H9 (cell line): ENCODE data around the gene DNASE1L1. TPM values are rescaled to one million over a fixed set of nuclear protein-coding genes. Genes with fewer than 3 reads are reported as not detected.

Experiments
- DNase-seq: peaks from one replicate; pipeline ENCODE4 v3.0.0-alpha.2; 2017
- H2AFZ ChIP-seq: one replicate; pipeline ENCODE4 v1.6.1; 2013; ENCODE audit warnings: mild to moderate bottlenecking, low read length, control low read depth, moderate library complexity
- H2AK5ac ChIP-seq: 2 replicates; pipeline ENCODE4 v1.6.1; 2013; ENCODE audit warnings: low read length, control low read depth, mixed read lengths; ENCODE audit not compliant: insufficient read length
- H2BK120ac ChIP-seq: one replicate; pipeline ENCODE4 v1.6.1; 2013; ENCODE audit warnings: low read depth, mild to moderate bottlenecking, low read length, control low read depth, inconsistent platforms; ENCODE audit not compliant: poor library complexity, severe bottlenecking
- H2BK12ac ChIP-seq: 2 replicates; pipeline ENCODE4 v1.6.1; 2013; ENCODE audit warnings: low read length, control low read depth, mixed read lengths, low read depth; ENCODE audit not compliant: insufficient read length
- H2BK15ac ChIP-seq: 2 replicates; pipeline ENCODE4 v1.6.1; 2013; ENCODE audit warnings: low read depth, low read length, control low read depth
- H2BK20ac ChIP-seq: one replicate; pipeline ENCODE4 v1.6.1; 2013; ENCODE audit warnings: low read depth, mild to moderate bottlenecking, low read length, control low read depth, inconsistent platforms; ENCODE audit not compliant: poor library complexity, severe bottlenecking
- H2BK5ac ChIP-seq: 2 replicates; pipeline ENCODE4 v1.6.1; 2013; ENCODE audit warnings: low read length, control low read depth, mixed read lengths; ENCODE audit not compliant: insufficient read length
- H3K14ac ChIP-seq: 2 replicates; pipeline ENCODE4 v1.6.1; 2013; ENCODE audit warnings: low read length, control low read depth; ENCODE audit not compliant: insufficient read depth
- H3K18ac ChIP-seq: 2 replicates; pipeline ENCODE4 v1.6.1; 2013; ENCODE audit warnings: low read depth, mild to moderate bottlenecking, mixed read lengths, low read length, control low read depth; ENCODE audit not compliant: insufficient read length
- H3K23ac ChIP-seq: 2 replicates; pipeline ENCODE4 v1.6.1; 2013; ENCODE audit warnings: low read length, control low read depth, mixed read lengths, low read depth; ENCODE audit not compliant: insufficient read length
- H3K23me2 ChIP-seq: 2 replicates; pipeline ENCODE4 v1.6.1; 2013; ENCODE audit warnings: low read depth, mild to moderate bottlenecking, mixed read lengths, low read length, control low read depth; ENCODE audit not compliant: insufficient read length, poor library complexity, severe bottlenecking
- H3K27ac ChIP-seq: 2 replicates; pipeline ENCODE4 v1.5.1; 2013; ENCODE audit warnings: low read length, control low read depth, mixed read lengths, low read depth; ENCODE audit not compliant: insufficient read length
- H3K27me3 ChIP-seq: 2 replicates; pipeline ENCODE4 v1.6.1; 2013; ENCODE audit warnings: low read length, control low read depth, inconsistent platforms; ENCODE audit not compliant: insufficient read depth
- H3K4ac ChIP-seq: 2 replicates; pipeline ENCODE4 v1.6.1; 2013; ENCODE audit warnings: low read depth, mild to moderate bottlenecking, control low read depth, inconsistent platforms, low read length, moderate library complexity
- H3K4me1 ChIP-seq: 2 replicates; pipeline ENCODE4 v1.6.1; 2013; ENCODE audit warnings: low read length, control low read depth, inconsistent platforms; ENCODE audit not compliant: insufficient read depth
- H3K4me2 ChIP-seq: 2 replicates; pipeline ENCODE4 v1.6.1; 2013; ENCODE audit warnings: low read length, control low read depth, mixed read lengths; ENCODE audit not compliant: insufficient read length, insufficient read depth
- H3K56ac ChIP-seq: 2 replicates; pipeline ENCODE4 v1.6.1; 2013; ENCODE audit warnings: low read depth, mild to moderate bottlenecking, mixed read lengths, low read length, control low read depth; ENCODE audit not compliant: insufficient read length
- H3K79me1 ChIP-seq: 2 replicates; pipeline ENCODE4 v1.6.1; 2013; ENCODE audit warnings: low read depth, mild to moderate bottlenecking, moderate library complexity, low read length, control low read depth, inconsistent platforms; ENCODE audit not compliant: insufficient read depth, poor library complexity, severe bottlenecking
- H3K79me2 ChIP-seq: 2 replicates; pipeline ENCODE4 v1.6.1; 2013; ENCODE audit warnings: low read length, control low read depth, inconsistent platforms; ENCODE audit not compliant: insufficient read depth
- H3K9ac ChIP-seq: 2 replicates; pipeline ENCODE4 v1.6.1; 2013; ENCODE audit warnings: low read length, control low read depth, mixed read lengths; ENCODE audit not compliant: insufficient read length; ENCODE audit errors: extremely low read depth
- H3K9me3 ChIP-seq: one replicate; pipeline ENCODE4 v1.6.1; 2013; ENCODE audit warnings: low read depth, low read length, inconsistent platforms; ENCODE audit not compliant: control insufficient read depth
- H3T11ph ChIP-seq: one replicate; pipeline ENCODE4 v1.6.1; 2013; ENCODE audit warnings: mild to moderate bottlenecking, low read length, control low read depth, inconsistent platforms
- H4K20me1 ChIP-seq: one replicate; pipeline ENCODE4 v1.6.1; 2013; ENCODE audit not compliant: control insufficient read depth, insufficient read length, insufficient read depth
- H4K5ac ChIP-seq: 2 replicates; pipeline ENCODE4 v1.6.1; 2013; ENCODE audit warnings: low read depth, mild to moderate bottlenecking, mixed read lengths, low read length, control low read depth; ENCODE audit not compliant: insufficient read length
- H4K8ac ChIP-seq: replicated peaks from 2 replicates; pipeline ENCODE4 v1.6.1; 2013; ENCODE audit warnings: low read length, control low read depth, mixed read lengths, low read depth; ENCODE audit not compliant: insufficient read length
- H4K91ac ChIP-seq: 2 replicates; pipeline ENCODE4 v1.6.1; 2013; ENCODE audit warnings: low read depth, mild to moderate bottlenecking, moderate library complexity, mixed read lengths, low read length, control low read depth; ENCODE audit not compliant: insufficient read length
- H3K27ac Mint-ChIP-seq, 3 experiments: 2 replicates in 2 of 3; 3 replicates in 1 of 3; pipeline ENCODE4 v1.8.0; 2020 to 2021; ENCODE audit warnings: mixed read lengths in 3 of 3, mild to moderate bottlenecking in 1 of 3, moderate library complexity in 1 of 3
- H3K27me3 Mint-ChIP-seq: 2 replicates; pipeline ENCODE4 v1.8.0; 2021; ENCODE audit warnings: low read depth, mild to moderate bottlenecking, moderate library complexity, mixed read lengths
- H3K36me3 Mint-ChIP-seq, 3 experiments: 2 replicates in 2 of 3; 3 replicates in 1 of 3; pipeline ENCODE4 v1.8.0; 2020 to 2021; ENCODE audit warnings: low read depth in 3 of 3, mixed read lengths in 3 of 3; ENCODE audit not compliant: insufficient read depth in 1 of 3
- H3K4me1 Mint-ChIP-seq, 2 experiments: 2 replicates each; pipeline ENCODE4 v1.8.0; 2020; ENCODE audit warnings: mixed read lengths in 2 of 2
- H3K4me3 Mint-ChIP-seq, 2 experiments: 2 replicates in 1 of 2; 3 replicates in 1 of 2; pipeline ENCODE4 v1.8.0; 2020 to 2021; ENCODE audit warnings: mild to moderate bottlenecking in 2 of 2, mixed read lengths in 2 of 2, moderate library complexity in 1 of 2
- H3K9me3 Mint-ChIP-seq, 2 experiments: 2 replicates in 1 of 2; 3 replicates in 1 of 2; pipeline ENCODE4 v1.8.0; 2020; ENCODE audit warnings: mild to moderate bottlenecking in 2 of 2, mixed read lengths in 2 of 2, moderate library complexity in 1 of 2
- WGBS: extraction: QIAGEN DNeasy Blood & Tissue Kit; methylation state at CpG from one replicate; pipeline ENCODE4 v1.1.7; 2013; ENCODE audit warnings: missing lambda C conversion rate, low lambda C conversion rate, mixed read lengths; ENCODE audit not compliant: insufficient read length; ENCODE audit errors: extremely low coverage; 5-methylcytosine and 5-hydroxymethylcytosine counted together
- total RNA-seq: library from RNA; stranded (reverse); gene quantifications from 2 replicates; pipeline ENCODE4 v1.2.1, GENCODE V29; 2021
- TF ChIP-seq, protein P1 (sequence below): fragments of 200-600 bp; sonication (generic); conservative IDR thresholded peaks from 3 replicates; pipeline ENCODE4 v1.8.0; 2021; ENCODE audit warnings: antibody characterized with exemption, mild to moderate bottlenecking

The DNASE1L1 gene
- total RNA-seq, 1 experiment from 2014 or later: 14.5 TPM

DNA sequence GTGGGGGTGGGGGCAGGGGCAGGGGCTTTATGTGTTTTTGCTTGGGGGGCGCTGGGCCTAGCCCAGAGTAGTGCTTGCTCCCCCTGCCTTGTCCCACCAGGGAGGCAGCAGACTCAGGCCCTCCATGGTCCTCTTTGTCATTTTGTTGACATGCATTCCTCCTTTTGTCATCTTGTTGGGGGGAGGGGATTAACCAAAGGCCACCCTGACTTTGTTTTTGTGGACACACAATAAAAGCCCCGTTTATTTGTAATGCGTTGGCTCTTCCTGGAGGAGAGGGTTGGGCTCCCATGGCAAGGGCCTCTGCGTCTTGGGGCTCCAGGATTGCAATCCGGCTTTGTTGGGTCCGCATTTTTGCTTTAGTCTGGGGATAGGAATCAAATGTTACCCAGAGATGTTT, 27.8 kb downstream of the DNASE1L1 start:
- H3K4me1 ChIP-seq: no peaks in the 10 kb centered on the region; the same call in 1 of the 2 replicates
- H3K79me1 ChIP-seq: no peaks in the 10 kb centered on the region
- H3K27ac ChIP-seq: peak overlapping the region; percentile 83
- peaks cover 14% of the 10 kb centered on the region for H3K9me3 ChIP-seq
- H3K9ac ChIP-seq: peak overlapping the region; percentile 26
- peaks cover 17 to 42% of the 10 kb centered on the region in 2 experiments for H3K4me1 Mint-ChIP-seq
- H4K20me1 ChIP-seq: no peaks in the 10 kb centered on the region
- no CpG with 5 or more reads among the region's 6 CpGs for WGBS
- H3T11ph ChIP-seq: no peak overlapping the region
- no peak overlapping the region for H3K56ac ChIP-seq
- TF ChIP-seq, protein P1, sequence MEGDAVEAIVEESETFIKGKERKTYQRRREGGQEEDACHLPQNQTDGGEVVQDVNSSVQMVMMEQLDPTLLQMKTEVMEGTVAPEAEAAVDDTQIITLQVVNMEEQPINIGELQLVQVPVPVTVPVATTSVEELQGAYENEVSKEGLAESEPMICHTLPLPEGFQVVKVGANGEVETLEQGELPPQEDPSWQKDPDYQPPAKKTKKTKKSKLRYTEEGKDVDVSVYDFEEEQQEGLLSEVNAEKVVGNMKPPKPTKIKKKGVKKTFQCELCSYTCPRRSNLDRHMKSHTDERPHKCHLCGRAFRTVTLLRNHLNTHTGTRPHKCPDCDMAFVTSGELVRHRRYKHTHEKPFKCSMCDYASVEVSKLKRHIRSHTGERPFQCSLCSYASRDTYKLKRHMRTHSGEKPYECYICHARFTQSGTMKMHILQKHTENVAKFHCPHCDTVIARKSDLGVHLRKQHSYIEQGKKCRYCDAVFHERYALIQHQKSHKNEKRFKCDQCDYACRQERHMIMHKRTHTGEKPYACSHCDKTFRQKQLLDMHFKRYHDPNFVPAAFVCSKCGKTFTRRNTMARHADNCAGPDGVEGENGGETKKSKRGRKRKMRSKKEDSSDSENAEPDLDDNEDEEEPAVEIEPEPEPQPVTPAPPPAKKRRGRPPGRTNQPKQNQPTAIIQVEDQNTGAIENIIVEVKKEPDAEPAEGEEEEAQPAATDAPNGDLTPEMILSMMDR: no peak
- no peak overlapping the region for H2BK20ac ChIP-seq
- no peak overlapping the region for H3K18ac ChIP-seq
- H3K4ac ChIP-seq: no peak overlapping the region
- H3K23me2 ChIP-seq: peaks cover 9% of the 10 kb centered on the region
- H2BK120ac ChIP-seq: no peak overlapping the region
- H2AFZ ChIP-seq: no peak overlapping the region
- H3K79me2 ChIP-seq: no peaks in the 10 kb centered on the region; the same call in 1 of the 2 replicates
- no peak overlapping the region for H2AK5ac ChIP-seq
- no peaks in the 10 kb centered on the region for H3K27me3 ChIP-seq
- no peak overlapping the region for H3K14ac ChIP-seq
- no peak overlapping the region for H2BK15ac ChIP-seq
- peak overlapping the region; percentile 37 for H3K4me2 ChIP-seq
- no peak overlapping the region for H4K8ac ChIP-seq
- no peak overlapping the region for H3K23ac ChIP-seq
- no peak overlapping the region for H2BK5ac ChIP-seq
- peak overlapping the region; percentile 42 to 48; a peak in 3 of 5 replicates for H3K4me3 Mint-ChIP-seq
- peaks cover 2% of the 10 kb centered on the region; the same call in 1 of the 2 replicates for H3K27me3 Mint-ChIP-seq
- no peak overlapping the region for H4K91ac ChIP-seq
- H3K36me3 Mint-ChIP-seq: peaks cover 15 to 29% (median 22%) of the 10 kb centered on the region in 3 experiments
- peaks cover 46 to 53% of the 10 kb centered on the region in 2 experiments for H3K9me3 Mint-ChIP-seq
- no peak for DNase-seq
- H2BK12ac ChIP-seq: no peak overlapping the region
- peak overlapping the region in 1 of 3 experiments; percentile 88; a peak in 2 of 7 replicates for H3K27ac Mint-ChIP-seq
- H4K5ac ChIP-seq: no peak overlapping the region
